Measurements from ENCODE around the gene LCORL.
"Not testable (repeated sequence)": the region's sequence is repeated elsewhere in the genome, so short reads cannot be mapped to it uniquely, and the experiment has no call there.

LCORL gene

DNA sequence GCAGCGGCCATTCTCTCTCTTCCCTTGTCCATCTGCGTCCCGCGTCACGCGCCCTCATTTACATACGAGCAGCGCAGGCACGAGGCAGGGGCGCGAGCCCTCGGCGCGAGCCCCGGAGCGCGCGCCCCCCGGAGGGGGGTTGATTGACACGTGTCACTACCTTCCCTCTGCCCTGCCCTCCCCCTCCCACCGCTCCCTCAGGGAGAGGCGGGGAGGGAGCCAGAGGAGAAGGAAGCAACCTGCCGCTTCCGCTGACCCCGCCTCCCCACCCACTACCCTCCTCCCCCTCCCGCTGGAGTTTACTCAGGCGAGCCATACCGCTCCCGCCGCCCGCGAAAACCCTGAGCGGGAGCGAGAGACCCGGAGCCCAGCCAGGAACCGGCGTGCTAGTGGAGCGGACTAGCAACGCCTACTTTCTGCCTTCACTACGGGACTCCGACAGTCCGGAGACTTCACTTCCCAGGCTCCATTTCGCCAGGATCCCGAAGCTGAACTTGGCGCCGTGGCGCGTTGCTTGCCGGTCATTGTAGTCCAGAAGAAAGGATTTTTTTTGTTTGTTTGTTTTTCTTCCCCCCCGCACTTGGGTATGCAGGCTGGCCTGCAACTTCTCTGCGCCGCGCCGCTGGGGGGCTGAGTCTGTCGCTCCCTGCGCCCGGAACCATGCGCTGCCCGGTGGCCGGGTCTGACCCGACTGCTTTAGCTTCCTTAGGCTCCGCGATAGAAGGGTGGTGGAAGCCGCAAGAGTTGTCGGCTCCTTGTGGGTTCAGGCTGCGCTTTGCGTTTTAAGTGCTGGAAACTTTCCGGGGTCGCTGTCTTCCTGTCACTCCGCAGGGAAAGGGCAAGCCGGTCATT, at the start of gene LCORL:
TSS of gene LCORL (minus strand) at position 36 of the 852 bp plus-strand sequence. CDS start at position 32, 4 bp downstream.
- peak; percentile 78 to 81 for DNase-seq

DNA sequence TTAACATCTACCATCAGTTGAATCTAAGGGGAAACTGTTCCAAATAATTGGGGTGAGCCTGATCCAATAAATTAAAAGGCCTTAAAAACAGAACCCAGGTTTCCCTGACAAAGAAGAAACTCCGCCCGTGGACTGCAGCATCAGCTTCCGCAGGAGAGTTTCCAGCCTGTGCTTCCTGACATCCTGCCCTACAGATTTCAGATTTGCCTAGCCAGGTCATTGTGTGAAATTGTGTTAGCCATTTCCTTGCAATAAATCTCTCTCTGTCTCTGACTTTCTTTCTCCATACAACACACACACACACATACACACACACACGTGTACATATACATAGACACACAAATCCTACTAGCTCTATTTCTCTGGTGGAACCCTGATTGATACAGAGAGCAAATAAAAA, 48.3 kb upstream of the LCORL start:
- no peak for DNase-seq

DNA sequence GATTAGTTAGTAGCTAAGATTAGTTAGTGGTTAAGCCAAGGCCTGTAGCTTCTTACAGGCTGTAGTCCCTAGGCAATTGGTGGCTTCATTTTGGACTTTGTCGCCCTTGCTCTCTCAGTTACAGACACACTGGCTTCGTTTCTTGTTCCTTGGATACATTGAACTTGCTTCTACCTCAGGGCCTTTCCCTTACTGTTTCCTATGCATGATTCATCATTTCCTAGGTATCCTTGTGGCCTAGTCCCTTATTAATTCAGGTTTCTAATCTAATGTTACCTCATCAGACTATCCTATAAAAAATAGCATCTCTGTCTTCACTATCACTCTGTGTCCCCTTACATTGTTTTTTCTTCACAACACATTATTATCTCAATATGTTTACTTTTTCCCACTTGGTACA, 45.5 kb upstream of the LCORL start:
- no peak for DNase-seq

DNA sequence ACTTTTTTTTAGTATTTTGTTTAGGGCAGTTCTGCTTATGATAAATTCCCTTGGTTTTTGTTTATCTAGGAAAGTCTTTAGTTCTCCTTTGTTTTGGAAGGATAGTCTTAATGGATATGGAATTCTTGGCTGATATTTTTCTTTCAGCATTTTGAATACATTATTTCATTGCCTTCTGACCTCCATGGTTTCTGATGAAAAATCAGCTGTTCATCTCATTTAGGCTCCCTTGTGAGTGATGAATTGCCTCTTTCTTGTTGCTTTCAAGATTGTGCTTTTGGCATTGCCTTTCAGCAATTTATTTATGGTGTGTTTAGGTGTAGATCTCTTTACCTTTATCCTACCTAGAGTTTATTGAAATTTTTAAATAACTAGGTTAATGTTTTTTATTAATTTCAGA, 41.5 kb upstream of the LCORL start:
- no peak for DNase-seq

DNA sequence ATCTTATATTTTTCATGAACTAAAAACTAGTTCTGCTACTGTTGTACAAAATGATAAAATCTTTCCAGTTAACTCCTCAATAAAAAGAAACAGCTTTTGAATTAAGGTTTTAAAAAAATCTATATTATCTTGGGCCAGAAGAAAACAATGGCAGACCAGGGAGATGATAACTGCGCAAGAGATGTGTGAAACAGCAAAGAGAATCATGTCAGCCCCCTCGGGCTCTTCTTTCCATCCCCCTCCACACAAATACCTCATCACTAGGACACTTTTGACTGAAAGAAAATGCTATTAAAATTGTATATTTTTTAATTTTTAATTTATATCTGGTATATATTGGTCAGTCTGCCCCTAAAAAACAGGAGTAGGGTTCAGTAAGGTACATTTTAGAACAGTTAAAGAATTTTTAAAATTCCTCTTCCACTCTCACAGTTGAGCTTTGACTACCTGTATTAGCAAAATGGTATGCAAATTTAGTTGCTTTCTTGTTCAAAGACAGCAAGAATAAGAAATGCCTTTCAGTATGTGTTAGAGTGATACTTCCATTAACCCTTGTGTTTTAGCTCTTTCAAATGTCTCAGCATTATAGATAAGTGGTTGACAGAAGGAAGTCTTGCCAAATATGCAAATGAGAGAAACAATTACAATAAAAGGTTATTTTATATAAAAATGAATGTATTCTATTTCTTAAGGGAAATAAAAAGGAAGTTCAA, 36.4 kb upstream of the LCORL start:
- no peak for DNase-seq

DNA sequence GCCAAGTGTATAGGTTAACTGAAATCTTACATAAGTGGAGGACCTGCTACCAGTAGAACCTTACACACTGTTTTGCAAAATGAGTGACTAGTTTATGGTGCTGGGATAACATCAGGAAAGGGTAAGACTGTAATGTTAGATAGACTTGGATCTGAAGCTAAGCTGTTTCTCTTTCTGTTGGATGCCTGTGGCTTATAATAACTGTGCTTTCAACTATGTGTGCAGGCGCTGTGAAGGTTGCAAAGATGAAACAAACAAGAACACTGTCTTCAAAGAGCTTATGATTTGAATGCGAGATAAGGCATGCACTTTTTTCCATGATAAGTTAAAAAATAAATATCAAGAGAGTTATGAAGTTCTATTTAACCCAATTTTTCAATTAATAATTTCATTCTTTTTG, 34.5 kb upstream of the LCORL start:
- no peak for DNase-seq

DNA sequence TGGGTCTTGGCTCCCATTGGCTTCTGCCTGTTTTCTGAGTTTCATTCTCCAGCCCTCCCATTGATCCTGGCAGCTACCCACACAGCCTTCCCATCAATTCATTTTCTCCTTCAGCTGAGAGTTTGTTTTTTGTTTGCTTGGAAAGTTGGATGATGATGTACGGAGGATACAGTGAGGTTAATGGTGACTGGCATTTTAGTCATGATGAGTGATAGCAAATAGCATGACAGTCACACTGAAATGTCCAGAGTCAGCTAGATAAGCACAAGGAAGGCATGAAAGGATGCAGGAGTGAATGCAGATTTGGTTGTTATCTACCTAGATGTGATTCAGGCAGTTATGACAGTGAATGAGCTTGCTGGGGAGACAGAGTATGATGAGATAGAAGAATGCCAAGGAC, 30.6 kb upstream of the LCORL start:
- DNase-seq = no peak

DNA sequence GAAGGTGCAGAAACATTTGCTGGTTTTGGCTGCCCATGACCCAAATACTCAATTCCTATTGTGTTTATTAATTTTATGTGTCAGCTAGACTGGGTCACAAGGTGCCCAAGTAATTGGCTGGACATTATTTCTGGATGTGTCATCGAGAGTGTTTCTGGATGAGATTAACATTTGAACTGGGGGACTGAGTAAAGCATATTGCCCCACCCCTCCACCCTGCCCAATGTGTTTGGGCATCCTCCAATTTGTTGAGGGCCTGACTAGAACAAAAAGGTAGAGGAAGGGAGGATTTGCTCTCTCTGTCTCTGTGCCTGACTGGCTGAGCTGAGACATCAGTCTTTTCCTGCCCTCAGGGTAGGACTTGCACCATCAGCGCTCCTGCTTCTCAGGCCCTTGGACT, 29.7 kb upstream of the LCORL start:
- DNase-seq = no peak

DNA sequence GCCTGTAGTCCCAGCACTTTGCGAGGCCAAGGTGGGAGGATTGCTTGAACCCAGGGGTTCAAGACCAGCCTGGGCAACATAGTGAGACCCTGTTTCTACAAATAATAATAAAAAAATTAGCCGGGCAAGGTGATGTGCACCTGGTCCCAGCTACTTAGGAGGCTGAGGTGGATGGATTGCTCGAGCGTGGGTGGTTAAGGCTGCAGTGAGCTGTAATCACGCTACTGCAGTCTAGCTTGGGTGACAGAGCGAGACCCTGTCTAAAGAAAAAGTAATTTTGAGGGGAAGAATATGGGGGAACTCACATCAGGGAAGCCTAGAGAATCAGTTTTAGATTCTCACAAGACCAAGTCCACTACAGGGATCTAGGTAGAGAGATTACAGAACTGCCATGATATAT, 28.9 kb upstream of the LCORL start:
- no peak for DNase-seq

DNA sequence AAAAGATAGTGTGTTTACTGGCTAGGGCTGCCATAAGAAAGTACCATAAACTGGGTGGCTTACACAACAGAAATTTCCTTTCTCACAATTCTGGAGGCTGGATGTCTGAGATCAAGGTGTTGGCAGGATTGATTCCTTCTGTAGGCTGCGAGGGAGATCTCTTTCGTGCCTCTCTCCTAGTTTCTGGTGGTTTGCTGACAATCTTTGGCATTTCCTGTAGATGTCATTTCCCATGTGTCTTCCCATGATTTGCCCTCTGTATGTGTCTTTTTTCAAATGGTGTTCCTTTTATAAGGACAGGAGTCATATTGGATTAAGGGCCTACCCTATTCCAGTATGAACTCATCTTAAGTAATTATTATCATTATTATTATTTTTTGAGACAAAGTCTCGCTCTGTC, 27.9 kb upstream of the LCORL start:
- no peak for DNase-seq

DNA sequence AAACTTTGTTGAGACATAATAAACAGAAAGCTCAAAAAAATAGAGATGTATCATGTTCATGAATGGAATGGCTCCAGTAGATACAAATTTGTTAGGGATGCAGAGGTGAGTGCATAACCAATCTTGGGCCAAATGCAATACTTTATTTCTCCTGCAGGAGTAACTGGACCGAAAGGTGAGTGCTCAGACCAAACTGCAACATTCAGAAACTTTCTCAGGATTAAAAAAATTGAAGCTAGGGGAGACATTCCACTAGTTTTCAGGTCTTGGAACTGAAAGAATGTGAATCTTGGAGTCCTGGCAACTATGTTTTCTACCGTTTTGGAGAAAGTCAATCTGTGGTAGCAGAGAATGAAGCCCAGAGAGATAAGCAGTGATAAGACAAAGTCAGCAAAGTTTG, 21.2 kb upstream of the LCORL start:
- DNase-seq = no peak

DNA sequence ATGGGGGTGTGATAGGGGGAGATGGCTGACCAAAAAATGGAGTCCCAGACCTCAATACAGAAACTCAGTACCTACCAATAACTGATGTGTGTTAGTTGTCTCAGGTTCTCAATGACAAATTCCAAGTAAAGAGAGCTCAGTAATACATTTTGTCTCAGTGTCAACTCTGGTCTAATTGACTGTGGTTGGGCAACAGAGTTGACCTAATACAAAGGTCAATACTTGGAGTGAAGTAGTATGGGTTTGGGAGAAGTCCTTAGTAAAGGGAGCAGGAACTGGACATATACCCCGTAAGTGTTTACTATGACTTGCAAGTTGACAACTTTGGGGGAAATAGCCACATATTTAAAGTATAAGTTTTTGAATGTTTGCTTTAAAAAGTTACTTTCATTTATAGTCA, 20.5 kb upstream of the LCORL start:
- DNase-seq = no peak

DNA sequence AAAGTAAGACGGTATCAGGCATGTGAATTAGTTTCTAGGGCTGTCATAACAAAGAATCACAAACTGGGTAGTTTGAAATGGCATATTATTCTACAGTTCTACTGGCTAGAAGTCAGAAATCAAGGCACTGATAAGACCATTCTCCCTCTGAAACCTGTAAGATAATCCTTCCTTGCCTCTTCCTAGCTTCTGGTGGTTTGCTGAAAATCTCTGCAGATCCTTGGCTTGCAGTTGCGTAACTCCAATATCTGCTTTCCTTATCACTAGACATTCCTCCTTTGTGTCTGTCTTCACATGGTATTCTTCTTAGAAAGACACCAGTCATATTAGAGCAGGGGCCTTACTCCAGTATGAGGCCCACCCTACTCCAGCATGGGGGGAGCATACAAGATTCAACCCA, 19.6 kb upstream of the LCORL start:
- no peak for DNase-seq

DNA sequence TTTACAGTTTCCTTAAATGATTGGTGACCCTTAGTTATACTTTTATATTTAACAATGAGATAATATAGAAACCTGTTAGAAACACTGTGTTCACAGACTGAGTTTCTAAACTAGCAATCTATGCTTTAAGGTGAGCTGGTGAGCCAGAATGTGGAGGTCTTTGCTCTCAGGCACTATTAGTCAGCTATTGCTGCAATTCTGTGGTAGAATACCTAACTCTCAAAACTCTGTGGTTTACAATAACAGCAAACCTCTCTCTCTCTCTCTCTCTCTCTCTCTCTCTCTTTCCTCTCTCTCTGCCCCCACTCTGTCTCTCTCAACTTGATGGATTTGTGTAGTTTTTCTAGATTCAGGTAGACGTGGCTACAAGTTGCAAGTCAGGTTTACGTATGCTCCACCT, 17.6 kb upstream of the LCORL start:
- DNase-seq = no peak

DNA sequence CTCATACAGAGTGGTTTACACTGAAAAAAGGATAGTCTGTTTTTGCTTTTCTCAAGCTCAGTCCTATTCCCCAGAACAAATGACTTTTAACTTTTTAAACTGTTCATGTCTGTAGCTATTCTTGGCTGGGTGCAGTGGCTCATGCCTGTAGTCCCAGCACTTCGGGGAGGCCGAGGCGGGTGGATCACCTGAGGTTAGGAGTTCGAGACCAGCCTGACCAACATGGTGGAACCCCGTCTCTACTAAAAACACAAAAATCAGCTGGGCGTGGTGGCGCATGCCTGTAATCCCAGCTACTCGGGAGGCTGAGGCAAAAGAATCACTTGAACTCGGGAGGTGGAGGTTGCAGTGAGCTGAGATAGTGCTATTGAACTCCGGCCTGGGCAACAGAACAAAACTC, 14.8 kb upstream of the LCORL start:
- not testable (repeated sequence) for DNase-seq

DNA sequence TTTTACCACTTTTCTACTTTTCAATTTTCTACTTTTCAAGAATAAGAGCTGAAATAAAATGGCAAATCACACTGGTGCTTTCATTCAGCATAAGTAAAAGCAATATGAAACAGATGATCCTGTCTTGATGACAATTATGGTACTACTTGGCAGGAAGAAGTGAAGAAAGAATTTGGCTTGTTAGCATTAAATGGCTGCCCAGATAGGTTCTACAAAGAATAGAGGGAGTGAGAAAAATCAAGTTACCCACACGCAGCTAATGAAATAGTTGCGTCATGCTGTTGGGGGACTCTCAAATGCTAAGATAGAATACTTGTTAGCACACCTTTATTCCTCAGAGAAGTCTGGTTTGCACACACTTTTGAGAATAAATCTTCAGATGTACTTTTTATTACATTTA, 12.5 kb upstream of the LCORL start:
- DNase-seq = no peak

DNA sequence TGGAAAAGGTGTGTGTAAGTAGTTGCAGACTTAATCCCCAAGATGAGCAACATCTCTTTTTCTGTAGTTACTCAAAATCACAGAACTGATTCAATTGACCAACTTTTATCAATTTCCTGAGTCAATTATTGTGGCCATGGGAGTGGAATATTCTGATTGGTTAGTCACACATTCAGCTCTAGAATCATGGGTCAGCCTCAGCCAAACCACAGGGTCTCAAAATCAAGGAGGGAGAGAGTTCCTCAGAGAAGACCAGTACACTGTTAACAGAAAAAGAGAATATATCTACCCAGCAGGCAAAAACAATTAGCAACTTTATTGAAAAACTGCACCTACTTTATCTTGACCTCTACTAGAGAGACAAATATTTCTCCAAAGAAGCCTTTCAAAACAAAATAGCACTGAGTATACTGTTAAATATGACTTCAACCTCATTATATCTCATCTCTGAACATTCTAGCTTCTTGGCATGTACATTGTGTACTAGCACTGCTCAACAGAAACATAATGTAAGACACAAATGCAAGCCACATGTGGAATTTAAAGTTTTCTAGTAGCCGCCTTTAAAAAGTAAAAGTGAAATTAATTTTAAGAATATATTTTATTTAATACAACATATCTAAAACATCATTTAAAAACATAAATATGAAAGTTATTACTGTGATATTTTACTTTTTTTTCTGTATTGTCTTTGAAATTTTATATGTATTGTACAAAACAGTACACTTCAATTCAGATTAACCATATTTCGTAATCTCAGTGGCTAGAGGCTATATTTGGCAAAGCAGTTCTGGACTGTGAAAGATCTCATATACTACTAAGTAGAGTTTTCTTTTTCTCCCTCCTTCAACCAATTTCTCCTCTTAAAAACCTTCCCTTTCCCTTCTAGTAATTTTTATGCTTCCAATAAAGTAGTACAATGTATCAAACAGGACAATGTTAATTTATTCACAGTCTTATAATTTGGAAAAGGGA, 11.8 kb upstream of the LCORL start:
- no peak for DNase-seq

DNA sequence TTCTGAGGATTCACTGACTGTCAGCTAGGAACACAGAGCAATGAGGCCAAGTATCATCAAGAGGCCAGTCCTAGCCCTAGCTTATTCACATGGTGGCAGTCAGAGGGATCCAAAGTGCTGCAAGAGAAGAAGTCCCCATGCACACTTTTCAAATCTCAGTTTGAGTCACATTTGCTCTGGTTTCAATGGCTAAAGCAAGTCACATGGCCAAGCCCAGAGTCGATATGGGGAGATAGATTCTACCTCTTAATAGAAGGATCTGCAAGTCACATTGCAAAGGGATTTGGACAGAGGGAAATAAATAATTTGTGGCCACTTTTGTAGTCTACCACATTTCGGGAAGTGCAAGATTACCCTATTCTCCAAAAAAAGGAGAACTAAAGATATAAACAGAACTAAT, 3.7 kb upstream of the LCORL start:
- DNase-seq = no peak

DNA sequence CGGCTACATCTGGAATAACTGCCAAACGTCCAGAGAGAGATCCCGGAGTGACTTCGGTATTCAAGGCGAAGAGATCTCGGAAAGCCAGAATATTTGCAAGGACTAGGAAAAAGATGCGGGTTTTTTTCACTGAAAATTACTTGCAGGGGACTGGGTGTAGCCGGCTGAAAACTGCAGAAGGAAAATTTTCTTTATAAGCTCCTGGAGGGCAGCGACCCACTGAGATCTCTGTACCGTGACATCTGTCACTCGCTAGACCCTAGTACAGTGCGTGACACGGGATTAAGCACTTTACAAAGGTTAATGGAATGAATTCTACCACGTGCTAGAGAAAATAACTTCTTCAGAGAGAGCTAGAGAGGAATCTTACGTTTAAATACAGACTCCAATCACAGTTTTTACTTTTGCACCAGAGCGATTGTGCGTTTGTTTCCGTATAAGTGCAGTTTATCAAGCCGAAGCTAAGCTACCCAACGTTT, 1.1 kb upstream of the LCORL start:
- DNase-seq = no peak

DNA sequence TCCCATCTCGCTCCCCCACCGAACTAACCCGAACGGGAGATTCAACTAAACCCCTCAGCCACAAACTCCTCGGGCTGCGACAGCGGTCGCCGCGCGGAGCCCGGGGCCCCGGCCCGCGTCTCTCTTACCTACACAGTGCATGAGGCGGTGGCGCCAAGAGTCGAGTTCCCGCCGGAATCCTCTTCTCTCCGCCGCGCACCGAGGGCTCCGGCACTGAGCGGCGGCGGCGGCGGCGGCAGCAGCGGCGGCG, 160 bp downstream of the LCORL start:
- DNase-seq = no peak

DNA sequence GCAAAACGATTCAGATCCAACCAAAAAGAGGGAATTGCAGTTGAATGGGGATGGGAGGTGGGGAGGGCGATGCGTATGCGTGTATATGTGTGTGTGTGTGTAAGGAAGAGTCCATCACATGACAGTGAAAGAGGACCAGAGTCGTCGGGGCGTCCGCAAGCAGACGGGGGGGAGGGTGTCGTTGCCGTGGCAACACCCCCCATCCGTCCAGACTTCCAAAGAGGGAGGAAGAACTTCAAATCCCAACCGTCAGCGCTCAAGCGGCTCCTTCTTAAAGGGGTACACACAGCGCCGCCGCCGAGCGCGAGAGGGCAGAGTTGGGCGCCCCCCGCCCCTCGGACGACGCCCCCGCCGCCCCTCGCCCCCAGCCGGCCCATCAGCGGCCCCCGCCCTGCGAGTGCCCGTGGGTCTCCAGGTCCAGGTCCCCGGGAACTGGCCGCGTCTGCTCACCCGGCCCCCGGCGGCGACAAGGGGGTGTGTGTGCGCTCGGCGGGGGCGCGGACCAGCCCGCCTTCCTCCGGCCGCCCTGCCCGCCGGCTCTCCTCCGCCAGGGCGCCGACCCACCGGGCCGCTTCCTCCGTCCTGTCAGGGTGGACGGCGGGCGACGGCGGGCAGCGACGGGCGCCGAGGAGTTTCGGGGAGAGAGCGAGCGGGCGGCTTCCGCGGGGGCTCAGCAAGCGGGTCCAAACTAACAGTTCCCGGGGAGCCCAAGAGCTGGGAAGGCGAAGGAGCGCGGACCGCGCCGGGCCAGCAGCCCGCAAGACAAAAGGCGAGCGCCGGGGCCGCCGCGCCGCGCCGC, 685 bp downstream of the LCORL start:
- DNase-seq = peak in 1 of 2 experiments; percentile 11

DNA sequence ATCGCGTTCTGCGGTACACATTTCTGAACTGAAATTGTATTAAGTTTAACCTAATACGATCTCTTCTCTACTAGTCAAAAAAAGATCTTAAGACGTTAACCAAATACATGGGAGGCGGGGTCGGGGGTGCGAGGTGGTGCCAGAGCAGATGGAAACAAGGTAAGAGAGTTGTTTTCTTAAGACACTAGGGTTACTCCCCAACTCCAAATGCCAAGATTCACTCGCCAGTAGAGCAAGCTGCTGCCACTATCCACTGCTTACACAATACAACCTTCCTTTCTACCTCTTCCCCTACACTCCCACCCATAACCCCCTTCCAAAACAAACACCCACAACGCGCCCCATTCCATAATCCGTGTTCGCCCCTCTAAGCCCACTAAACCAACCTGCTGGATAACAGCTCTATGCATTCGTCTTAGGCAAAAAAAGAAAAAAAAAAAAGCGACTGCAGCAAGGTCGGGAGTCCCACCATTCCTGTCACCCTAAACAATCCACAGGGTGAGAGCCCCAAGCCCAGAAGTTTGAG, 1.3 kb downstream of the LCORL start:
- DNase-seq = no peak
